ENCODE data around the gene HMCN2. TPM values are rescaled to one million over a fixed set of nuclear protein-coding genes. Genes with fewer than 3 reads are reported as not detected.

Gene HMCN2
- total RNA-seq, 6 experiments from 2014 or later, result under 0.01 to 0.05 (median 0.02) TPM; not detected in 3

DNA sequence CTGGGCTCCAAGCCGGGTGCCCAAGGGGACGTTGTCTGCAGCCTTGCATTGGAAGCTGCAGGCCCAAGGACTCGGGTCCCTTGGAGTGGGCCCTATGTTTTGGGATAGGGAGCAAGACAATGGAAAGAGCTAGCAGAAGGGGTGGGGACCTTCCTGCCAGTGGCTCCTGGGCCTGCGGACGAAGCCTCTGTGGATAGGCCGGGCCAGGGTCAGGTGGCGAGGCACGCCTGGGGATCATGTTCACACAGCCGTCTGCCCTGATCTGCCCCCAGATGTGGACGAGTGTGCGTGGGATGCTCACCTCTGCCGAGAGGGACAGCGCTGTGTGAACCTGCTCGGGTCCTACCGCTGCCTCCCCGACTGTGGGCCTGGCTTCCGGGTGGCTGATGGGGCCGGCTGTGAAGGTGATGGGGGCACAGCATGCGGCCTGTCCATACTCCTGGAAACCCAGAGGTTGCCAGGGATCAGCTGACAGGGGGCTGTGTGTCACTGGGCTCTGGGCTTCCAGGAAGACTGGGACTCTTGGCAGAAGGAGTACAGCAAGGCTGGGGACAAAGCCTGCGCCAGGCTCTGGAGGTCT is 162.6 kb downstream of the HMCN2 start:
- Mint-ChIP-seq H3K4me3 (no peak overlapping the region), H3K9me3 (no peaks in the 10 kb centered on the region), H3K4me1 (ENCODE audit: low read depth) (peaks cover 14% of the 10 kb centered on the region), H3K27me3 (ENCODE audit: insufficient read depth) (peaks cover 5% of the 10 kb centered on the region; the same call in 1 of the 2 replicates), H3K36me3 (ENCODE audit: low read depth) (no peaks in the 10 kb centered on the region), H3K27ac (no peak overlapping the region)
- no peak for TF ChIP-seq CTCF (IDR thresholded peaks at IDR 0.05)
- DNase-seq, result no peak

DNA sequence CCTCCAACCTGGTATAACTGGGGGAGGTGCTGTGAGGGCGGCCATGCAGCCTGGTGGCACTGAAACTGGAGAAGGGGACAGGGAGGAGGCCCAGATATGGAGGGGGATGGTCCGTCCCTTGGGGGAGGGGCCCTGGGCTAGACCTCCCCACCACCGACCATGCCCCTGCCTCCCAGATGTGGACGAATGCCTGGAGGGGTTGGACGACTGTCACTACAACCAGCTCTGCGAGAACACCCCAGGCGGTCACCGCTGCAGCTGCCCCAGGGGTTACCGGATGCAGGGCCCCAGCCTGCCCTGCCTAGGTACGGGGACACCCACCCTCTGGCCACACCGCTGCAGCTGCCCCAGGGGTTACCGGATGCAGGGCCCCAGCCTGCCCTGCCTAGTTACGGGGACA is 163.8 kb downstream of the HMCN2 start:
- no peak for DNase-seq
- H3K27ac Mint-ChIP-seq, result no peak overlapping the region
- H3K27me3 Mint-ChIP-seq (ENCODE audit: insufficient read depth), result peaks cover 5% of the 10 kb centered on the region; the same call in 1 of the 2 replicates
- H3K4me1 Mint-ChIP-seq (ENCODE audit: low read depth), result peaks cover 14% of the 10 kb centered on the region
- no peaks in the 10 kb centered on the region for H3K9me3 Mint-ChIP-seq
- no peak for TF ChIP-seq CTCF (IDR thresholded peaks at IDR 0.05)
- no peak overlapping the region for H3K4me3 Mint-ChIP-seq
- no peaks in the 10 kb centered on the region for H3K36me3 Mint-ChIP-seq (ENCODE audit: low read depth)

DNA sequence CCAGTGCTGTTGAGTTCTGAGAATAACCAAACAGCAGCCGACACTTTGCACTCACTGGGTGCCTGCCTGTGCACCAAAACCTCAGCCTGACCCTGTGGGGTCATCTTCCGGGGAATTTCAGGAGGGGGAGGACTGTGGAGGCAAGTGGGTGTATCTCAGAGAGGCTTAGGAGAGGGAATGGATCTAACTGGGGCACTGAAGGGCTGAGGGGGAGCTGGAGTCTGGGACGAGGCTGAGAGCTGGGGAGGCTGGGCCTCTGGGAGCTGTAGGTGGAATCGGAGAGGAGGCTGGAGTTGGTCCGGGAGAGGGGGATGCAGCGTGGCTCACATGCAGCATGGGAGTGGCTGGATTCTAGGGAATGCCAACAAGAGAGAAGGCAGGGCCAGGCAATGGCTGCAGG is 164.3 kb downstream of the HMCN2 start:
- Mint-ChIP-seq H3K9me3 (no peaks in the 10 kb centered on the region), H3K27me3 (ENCODE audit: insufficient read depth) (peaks cover 5% of the 10 kb centered on the region; the same call in 1 of the 2 replicates), H3K4me1 (ENCODE audit: low read depth) (peaks cover 14% of the 10 kb centered on the region), H3K36me3 (ENCODE audit: low read depth) (no peaks in the 10 kb centered on the region), H3K4me3 (no peak overlapping the region), H3K27ac (no peak overlapping the region)
- no peak for DNase-seq
- TF ChIP-seq CTCF (IDR thresholded peaks at IDR 0.05), result no peak

GRCh38 chr9:130430232-130430631 is 164.7 kb downstream of the HMCN2 start:
- peaks cover 14% of the 10 kb centered on the region for H3K4me1 Mint-ChIP-seq (ENCODE audit: low read depth)
- no peak overlapping the region for H3K4me3 Mint-ChIP-seq
- H3K27me3 Mint-ChIP-seq (ENCODE audit: insufficient read depth), result peaks cover under 1% of the 10 kb centered on the region; the same call in 1 of the 2 replicates
- no peaks in the 10 kb centered on the region for H3K9me3 Mint-ChIP-seq
- no peak for DNase-seq
- TF ChIP-seq CTCF (IDR thresholded peaks at IDR 0.05), result no peak
- H3K27ac Mint-ChIP-seq, result no peak overlapping the region
- H3K36me3 Mint-ChIP-seq (ENCODE audit: low read depth), result no peaks in the 10 kb centered on the region

GRCh38 chr9:130430734-130431535 is 165.4 kb downstream of the HMCN2 start:
- peaks cover 2% of the 10 kb centered on the region; the same call in 1 of the 2 replicates for H3K27me3 Mint-ChIP-seq (ENCODE audit: insufficient read depth)
- no peak for TF ChIP-seq CTCF (IDR thresholded peaks at IDR 0.05)

More at GRCh38 chr9:130430734-130431535, 165.4 kb downstream of the HMCN2 start:
- Mint-ChIP-seq H3K9me3 (no peaks in the 10 kb centered on the region), H3K36me3 (ENCODE audit: low read depth) (no peaks in the 10 kb centered on the region), H3K4me1 (ENCODE audit: low read depth) (peaks cover 14% of the 10 kb centered on the region), H3K27ac (no peak overlapping the region), H3K4me3 (no peak overlapping the region)
- DNase-seq, result no peak
